WTC11 (cell line): ENCODE data around the gene CIC.

Source experiments
- MXD4 ChIP-seq: fragments of 250-450 bp; sonication (Bioruptor Pico); IDR thresholded peaks from 2 replicates; pipeline ENCODE4 v1.8.0; 2021; ENCODE audit warnings: mild to moderate bottlenecking, moderate library complexity, borderline replicate concordance
- PRDM15 ChIP-seq: sonication (generic); formaldehyde crosslinking; IDR thresholded peaks from 2 replicates; pipeline ENCODE4 v1.8.0; 2022; ENCODE audit warnings: missing genetic modification reagents
- SMAD4 ChIP-seq: sonication (generic); formaldehyde crosslinking; IDR thresholded peaks from 2 replicates; pipeline ENCODE4 v1.8.0; 2022; ENCODE audit warnings: mild to moderate bottlenecking, missing genetic modification reagents
- TP53 ChIP-seq: sonication (generic); formaldehyde crosslinking; IDR thresholded peaks from 2 replicates; pipeline ENCODE4 v1.8.1; 2023; ENCODE audit warnings: mild to moderate bottlenecking, missing genetic modification reagents
- ZNF138 ChIP-seq: sonication (generic); formaldehyde crosslinking; conservative IDR thresholded peaks from 2 replicates; pipeline ENCODE4 v1.8.1; 2022; ENCODE audit warnings: mild to moderate bottlenecking, moderate library complexity, missing genetic modification reagents
- TF ChIP-seq, protein P1 (sequence below): fragments of 200-600 bp; IDR thresholded peaks from 2 replicates; pipeline ENCODE4 v1.8.0; 2022; ENCODE audit warnings: antibody characterized with exemption
- TF ChIP-seq, protein P2 (sequence below): sonication (generic); formaldehyde crosslinking; IDR thresholded peaks from 2 replicates; pipeline ENCODE4 v1.8.1; 2022; ENCODE audit warnings: low read depth, mild to moderate bottlenecking, moderate library complexity, missing genetic modification reagents, borderline replicate concordance
- TF ChIP-seq, protein P3 (sequence below): sonication (generic); formaldehyde crosslinking; IDR thresholded peaks from 2 replicates; pipeline ENCODE4 v1.8.0; 2023; ENCODE audit warnings: missing genetic modification reagents
- TF ChIP-seq, protein P4 (sequence below): sonication (generic); formaldehyde crosslinking; conservative IDR thresholded peaks from 2 replicates; pipeline ENCODE4 v1.8.1; 2022; ENCODE audit warnings: mild to moderate bottlenecking, missing genetic modification reagents

DNA sequence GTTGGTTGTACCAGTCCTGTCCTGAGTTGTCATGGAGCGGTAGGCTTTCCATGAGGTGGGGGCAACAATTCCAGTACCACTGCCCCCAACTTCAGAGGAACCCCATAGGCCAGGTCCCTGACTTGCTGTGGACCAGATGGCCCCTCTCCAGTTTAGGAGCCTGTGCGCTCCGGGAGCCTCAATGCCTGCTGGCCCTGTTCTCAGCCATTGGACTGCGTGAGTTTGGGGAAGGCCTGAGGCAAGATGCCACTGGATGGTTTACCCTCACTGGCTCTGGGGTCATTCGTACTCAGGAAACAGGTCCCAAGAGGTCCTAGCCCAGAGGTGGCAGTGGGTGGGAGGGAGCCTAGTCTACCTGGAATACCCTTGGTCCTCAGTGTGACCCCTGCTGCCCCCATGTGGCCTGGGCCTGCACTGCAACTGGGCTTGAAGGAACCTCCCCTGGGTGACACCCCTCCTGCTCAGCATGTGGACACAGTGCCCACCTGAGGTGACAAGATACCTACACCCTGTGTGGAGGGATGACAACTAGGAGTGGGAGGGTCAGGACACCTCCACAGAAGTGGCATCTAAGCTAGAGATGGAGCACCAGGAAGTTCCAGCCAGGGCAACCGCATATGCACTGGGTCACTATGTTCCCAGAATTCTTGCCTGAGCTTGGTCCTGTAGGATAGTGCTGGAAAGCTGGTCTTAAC, 26.9 kb downstream of the CIC start:
- TF ChIP-seq TP53 (CRISPR knock-in tag) (no peak), SMAD4 (CRISPR knock-in tag) (no peak), ZNF138 (no peak), MXD4 (CRISPR knock-in tag) (no peak), PRDM15 (CRISPR knock-in tag) (no peak)
- TF ChIP-seq, protein P1, sequence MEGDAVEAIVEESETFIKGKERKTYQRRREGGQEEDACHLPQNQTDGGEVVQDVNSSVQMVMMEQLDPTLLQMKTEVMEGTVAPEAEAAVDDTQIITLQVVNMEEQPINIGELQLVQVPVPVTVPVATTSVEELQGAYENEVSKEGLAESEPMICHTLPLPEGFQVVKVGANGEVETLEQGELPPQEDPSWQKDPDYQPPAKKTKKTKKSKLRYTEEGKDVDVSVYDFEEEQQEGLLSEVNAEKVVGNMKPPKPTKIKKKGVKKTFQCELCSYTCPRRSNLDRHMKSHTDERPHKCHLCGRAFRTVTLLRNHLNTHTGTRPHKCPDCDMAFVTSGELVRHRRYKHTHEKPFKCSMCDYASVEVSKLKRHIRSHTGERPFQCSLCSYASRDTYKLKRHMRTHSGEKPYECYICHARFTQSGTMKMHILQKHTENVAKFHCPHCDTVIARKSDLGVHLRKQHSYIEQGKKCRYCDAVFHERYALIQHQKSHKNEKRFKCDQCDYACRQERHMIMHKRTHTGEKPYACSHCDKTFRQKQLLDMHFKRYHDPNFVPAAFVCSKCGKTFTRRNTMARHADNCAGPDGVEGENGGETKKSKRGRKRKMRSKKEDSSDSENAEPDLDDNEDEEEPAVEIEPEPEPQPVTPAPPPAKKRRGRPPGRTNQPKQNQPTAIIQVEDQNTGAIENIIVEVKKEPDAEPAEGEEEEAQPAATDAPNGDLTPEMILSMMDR, result peak; percentile 96
- TF ChIP-seq, protein P2, sequence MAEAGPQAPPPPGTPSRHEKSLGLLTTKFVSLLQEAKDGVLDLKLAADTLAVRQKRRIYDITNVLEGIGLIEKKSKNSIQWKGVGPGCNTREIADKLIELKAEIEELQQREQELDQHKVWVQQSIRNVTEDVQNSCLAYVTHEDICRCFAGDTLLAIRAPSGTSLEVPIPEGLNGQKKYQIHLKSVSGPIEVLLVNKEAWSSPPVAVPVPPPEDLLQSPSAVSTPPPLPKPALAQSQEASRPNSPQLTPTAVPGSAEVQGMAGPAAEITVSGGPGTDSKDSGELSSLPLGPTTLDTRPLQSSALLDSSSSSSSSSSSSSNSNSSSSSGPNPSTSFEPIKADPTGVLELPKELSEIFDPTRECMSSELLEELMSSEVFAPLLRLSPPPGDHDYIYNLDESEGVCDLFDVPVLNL (CRISPR knock-in tag), result no peak
- TF ChIP-seq, protein P3, sequence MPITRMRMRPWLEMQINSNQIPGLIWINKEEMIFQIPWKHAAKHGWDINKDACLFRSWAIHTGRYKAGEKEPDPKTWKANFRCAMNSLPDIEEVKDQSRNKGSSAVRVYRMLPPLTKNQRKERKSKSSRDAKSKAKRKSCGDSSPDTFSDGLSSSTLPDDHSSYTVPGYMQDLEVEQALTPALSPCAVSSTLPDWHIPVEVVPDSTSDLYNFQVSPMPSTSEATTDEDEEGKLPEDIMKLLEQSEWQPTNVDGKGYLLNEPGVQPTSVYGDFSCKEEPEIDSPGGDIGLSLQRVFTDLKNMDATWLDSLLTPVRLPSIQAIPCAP (CRISPR knock-in tag), result no peak
- TF ChIP-seq, protein P4, sequence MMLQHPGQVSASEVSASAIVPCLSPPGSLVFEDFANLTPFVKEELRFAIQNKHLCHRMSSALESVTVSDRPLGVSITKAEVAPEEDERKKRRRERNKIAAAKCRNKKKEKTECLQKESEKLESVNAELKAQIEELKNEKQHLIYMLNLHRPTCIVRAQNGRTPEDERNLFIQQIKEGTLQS (CRISPR knock-in tag), result no peak
